KMS-11 (cell line): Measurements from ENCODE around the gene HOXA3.

Experiments
- H2AFZ ChIP-seq: fragments of 200-600 bp; sonication (generic); 2 replicates; pipeline ENCODE4 v1.6.1; 2016; ENCODE audit warnings: antibody characterized with exemption, mixed run types, low read depth
- H3K27ac ChIP-seq: fragments of 200-600 bp; sonication (generic); 2 replicates; pipeline ENCODE4 v1.6.1; 2016; ENCODE audit warnings: mild to moderate bottlenecking, mixed run types
- H3K27me3 ChIP-seq: fragments of 200-600 bp; sonication (generic); 2 replicates; pipeline ENCODE4 v1.6.1; 2017; ENCODE audit warnings: mild to moderate bottlenecking, low read depth, mixed run types, moderate library complexity; ENCODE audit not compliant: insufficient read depth
- H3K36me3 ChIP-seq: fragments of 200-600 bp; sonication (generic); 2 replicates; pipeline ENCODE4 v1.6.1; 2017; ENCODE audit warnings: mild to moderate bottlenecking, mixed run types; ENCODE audit not compliant: insufficient read depth
- H3K4me1 ChIP-seq: fragments of 200-600 bp; sonication (generic); 2 replicates; pipeline ENCODE4 v1.6.1; 2016; ENCODE audit warnings: mild to moderate bottlenecking, low read depth, mixed run types; ENCODE audit not compliant: poor library complexity, severe bottlenecking
- H3K4me2 ChIP-seq: fragments of 200-600 bp; sonication (generic); 2 replicates; pipeline ENCODE4 v1.7.0; 2016; ENCODE audit warnings: mild to moderate bottlenecking, mixed run types
- H3K4me3 ChIP-seq: fragments of 200-600 bp; sonication (generic); IDR thresholded peaks from 2 replicates; pipeline ENCODE4 v1.6.1; 2017; ENCODE audit warnings: low read depth, low read length, mixed read lengths; ENCODE audit not compliant: insufficient read depth
- H3K79me2 ChIP-seq: fragments of 200-600 bp; sonication (generic); 2 replicates; pipeline ENCODE4 v1.6.1; 2016; ENCODE audit warnings: low read depth, mixed run types; ENCODE audit not compliant: insufficient read depth
- H3K9ac ChIP-seq: fragments of 200-600 bp; sonication (generic); 2 replicates; pipeline ENCODE4 v1.6.1; 2016; ENCODE audit warnings: mild to moderate bottlenecking, mixed run types
- H4K20me1 ChIP-seq: fragments of 200-600 bp; sonication (generic); 2 replicates; pipeline ENCODE4 v1.6.1; 2016; ENCODE audit warnings: mild to moderate bottlenecking, mixed run types; ENCODE audit not compliant: insufficient read depth
- TF ChIP-seq, protein P1 (sequence below): fragments of 200-600 bp; sonication (generic); conservative IDR thresholded peaks from 2 replicates; pipeline ENCODE4 v1.6.1; 2017; ENCODE audit warnings: low read depth, mild to moderate bottlenecking, antibody characterized with exemption, low read length, moderate library complexity, mixed read lengths

The HOXA3 gene

DNA sequence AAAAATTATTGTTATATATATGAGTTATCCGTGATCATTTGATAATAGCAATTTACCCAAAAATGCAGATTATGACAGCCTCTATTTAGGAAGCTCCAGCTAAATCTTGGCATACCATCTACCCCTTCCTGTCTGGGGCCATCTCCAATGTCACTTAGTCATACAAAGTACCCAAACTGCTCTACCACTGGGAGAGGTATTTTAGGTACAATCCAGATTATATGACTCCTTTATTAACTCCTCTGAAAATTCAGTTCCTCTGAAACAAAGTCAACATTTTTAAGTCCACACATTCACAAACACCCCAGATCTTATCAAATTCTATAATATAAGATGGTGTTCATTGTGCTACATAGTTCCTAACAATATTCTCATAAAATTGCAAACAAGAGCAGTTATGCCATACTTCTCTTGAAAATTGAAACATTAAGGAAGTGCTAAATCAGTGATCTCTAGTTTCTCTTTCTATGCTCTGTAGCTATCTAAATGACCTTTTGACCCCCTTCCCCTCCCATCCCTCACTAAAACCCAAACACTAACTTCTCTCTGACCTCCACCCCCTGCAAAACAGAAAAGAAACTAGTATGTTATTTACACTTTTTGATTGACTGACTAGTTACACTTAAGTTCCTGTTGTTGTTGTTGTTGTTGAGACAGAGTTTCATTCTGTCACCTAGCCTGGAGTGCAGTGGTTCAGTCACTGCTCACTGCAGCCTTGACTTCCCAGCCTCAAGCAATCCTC is 73.0 kb downstream of the HOXA3 start:
- TF ChIP-seq, protein P1, sequence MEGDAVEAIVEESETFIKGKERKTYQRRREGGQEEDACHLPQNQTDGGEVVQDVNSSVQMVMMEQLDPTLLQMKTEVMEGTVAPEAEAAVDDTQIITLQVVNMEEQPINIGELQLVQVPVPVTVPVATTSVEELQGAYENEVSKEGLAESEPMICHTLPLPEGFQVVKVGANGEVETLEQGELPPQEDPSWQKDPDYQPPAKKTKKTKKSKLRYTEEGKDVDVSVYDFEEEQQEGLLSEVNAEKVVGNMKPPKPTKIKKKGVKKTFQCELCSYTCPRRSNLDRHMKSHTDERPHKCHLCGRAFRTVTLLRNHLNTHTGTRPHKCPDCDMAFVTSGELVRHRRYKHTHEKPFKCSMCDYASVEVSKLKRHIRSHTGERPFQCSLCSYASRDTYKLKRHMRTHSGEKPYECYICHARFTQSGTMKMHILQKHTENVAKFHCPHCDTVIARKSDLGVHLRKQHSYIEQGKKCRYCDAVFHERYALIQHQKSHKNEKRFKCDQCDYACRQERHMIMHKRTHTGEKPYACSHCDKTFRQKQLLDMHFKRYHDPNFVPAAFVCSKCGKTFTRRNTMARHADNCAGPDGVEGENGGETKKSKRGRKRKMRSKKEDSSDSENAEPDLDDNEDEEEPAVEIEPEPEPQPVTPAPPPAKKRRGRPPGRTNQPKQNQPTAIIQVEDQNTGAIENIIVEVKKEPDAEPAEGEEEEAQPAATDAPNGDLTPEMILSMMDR = no peak
- Histone ChIP-seq H3K9ac (no peak overlapping the region), H3K27me3 (no peaks in the 10 kb centered on the region), H3K36me3 (no peaks in the 10 kb centered on the region), H3K27ac (peak overlapping the region; percentile 14; the same call in 1 of the 2 replicates), H4K20me1 (no peaks in the 10 kb centered on the region), H3K4me3 (no peak overlapping the region), H3K4me1 (peaks cover 16% of the 10 kb centered on the region), H3K79me2 (no peaks in the 10 kb centered on the region), H2AFZ (0 out of 2 replicates have a peak overlapping the region, but pooled peaks have one; percentile 18), H3K4me2 (peak overlapping the region; percentile 49)

DNA sequence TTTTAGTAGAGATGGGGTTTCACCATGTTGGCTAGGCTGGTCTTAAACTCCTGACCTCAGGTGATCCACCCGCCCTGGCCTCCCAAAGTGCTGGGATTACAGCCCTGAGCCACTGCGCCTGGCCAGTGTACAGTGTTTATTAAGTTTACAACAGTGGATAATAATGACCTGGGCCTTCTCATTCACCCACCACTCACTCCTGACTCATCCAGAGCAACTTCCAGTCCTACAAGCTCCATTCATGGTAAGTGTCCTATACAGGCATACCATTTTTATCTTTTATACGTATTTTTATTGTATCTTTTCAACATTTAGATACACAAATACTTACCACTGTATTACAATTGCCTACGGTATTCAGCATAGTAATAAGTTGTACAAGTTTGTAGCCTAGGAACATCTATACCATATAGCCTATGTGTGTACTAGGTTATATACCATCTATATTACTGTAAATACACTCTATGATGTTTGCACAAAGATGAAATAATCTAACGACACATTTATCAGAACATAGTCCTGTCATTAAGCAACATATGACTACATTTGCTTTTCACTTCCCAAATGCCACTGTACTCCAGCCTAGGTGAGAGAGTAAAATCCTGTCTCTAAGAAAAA is 73.7 kb downstream of the HOXA3 start:
- Histone ChIP-seq H2AFZ (no peak overlapping the region), H3K36me3 (no peaks in the 10 kb centered on the region), H3K79me2 (no peaks in the 10 kb centered on the region), H3K4me2 (peak overlapping the region; percentile 49), H3K4me3 (no peak overlapping the region), H3K27me3 (no peaks in the 10 kb centered on the region), H3K9ac (no peak overlapping the region), H3K27ac (no peak overlapping the region; the same call in 1 of the 2 replicates), H3K4me1 (peaks cover 16% of the 10 kb centered on the region), H4K20me1 (no peaks in the 10 kb centered on the region)
- TF ChIP-seq, protein P1 = no peak

DNA sequence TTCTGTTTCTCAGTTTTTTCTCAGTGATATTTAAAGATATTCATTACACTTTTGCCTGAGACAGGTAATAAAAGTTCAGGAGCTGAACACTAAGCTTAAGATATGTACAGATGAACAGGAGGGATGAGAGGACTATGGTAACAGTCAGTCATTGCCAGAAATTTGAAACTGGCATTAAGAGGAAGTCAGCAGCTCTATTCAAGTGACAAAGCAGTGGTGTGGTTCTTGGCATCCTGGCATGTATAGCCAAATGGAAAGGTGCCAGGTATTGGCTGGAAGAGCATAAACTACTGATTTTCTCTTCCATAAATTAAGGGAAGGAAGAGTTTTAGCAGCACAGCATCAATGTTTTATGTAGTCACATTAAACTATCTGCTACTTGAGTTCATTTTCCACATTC is 79.3 kb downstream of the HOXA3 start:
- H4K20me1 ChIP-seq = no peaks in the 10 kb centered on the region
- H3K79me2 ChIP-seq = no peaks in the 10 kb centered on the region
- TF ChIP-seq, protein P1 = no peak

DNA sequence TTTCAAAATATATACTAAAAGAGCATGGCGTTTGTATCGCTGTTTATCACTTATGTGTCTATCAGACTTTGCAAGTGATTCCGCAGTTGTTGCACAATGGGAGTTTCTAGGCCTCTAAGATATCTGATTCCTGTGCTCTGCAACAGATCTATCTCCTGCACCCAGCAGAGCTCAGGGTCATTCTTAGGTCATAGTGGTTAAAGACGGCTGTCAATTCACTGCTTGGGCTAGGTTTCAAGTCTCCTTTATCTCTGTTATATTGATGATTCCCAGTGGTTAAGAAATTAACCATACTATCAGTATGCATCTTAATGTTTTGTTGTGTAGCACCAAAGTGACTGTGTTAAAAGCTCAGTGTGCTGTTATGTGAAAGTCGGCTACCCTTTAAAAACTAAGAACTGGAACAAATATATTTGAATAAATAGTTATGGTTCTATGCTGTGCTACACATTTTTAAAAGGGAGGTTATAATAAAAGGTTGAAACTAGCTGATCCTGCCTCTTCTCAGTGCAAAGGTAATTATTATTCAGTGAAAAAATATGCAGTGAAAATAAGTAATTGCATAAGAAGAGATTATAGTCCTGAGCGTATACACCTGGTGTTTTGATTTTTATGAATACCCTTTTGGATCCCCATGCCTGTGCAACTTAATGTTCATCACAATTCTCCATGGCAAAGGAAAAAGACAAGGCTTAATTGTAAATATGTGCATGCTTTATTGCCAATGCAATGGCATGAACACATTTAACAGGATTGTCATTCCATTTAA is 80.6 kb downstream of the HOXA3 start:
- H4K20me1 ChIP-seq = no peaks in the 10 kb centered on the region
- TF ChIP-seq, protein P1 = no peak
- H3K4me3 ChIP-seq = no peak overlapping the region
- no peak overlapping the region for H2AFZ ChIP-seq
- H3K27me3 ChIP-seq = no peaks in the 10 kb centered on the region
- no peak overlapping the region for H3K9ac ChIP-seq
- H3K36me3 ChIP-seq = no peaks in the 10 kb centered on the region
- H3K4me2 ChIP-seq = no peak overlapping the region
- H3K27ac ChIP-seq = no peak overlapping the region
- peaks cover 11% of the 10 kb centered on the region for H3K4me1 ChIP-seq
- H3K79me2 ChIP-seq = no peaks in the 10 kb centered on the region

More for the DNA sequence above, 79.3 kb downstream of the HOXA3 start:
- Histone ChIP-seq H3K27ac (no peak overlapping the region), H3K27me3 (no peaks in the 10 kb centered on the region), H3K4me3 (no peak overlapping the region), H2AFZ (no peak overlapping the region), H3K36me3 (no peaks in the 10 kb centered on the region), H3K4me2 (no peak overlapping the region), H3K4me1 (peaks cover 11% of the 10 kb centered on the region), H3K9ac (no peak overlapping the region)
